ENCODE data around the gene RPAIN.

The RPAIN gene

GRCh38 chr17:5419959-5420653 lies at the start of gene RPAIN:
Gene RPAIN, plus strand, starts transcription at chr17:5420182. Its CDS starts 29 bp downstream, at chr17:5420211.
- peak; percentile 85 for DNase-seq

DNA sequence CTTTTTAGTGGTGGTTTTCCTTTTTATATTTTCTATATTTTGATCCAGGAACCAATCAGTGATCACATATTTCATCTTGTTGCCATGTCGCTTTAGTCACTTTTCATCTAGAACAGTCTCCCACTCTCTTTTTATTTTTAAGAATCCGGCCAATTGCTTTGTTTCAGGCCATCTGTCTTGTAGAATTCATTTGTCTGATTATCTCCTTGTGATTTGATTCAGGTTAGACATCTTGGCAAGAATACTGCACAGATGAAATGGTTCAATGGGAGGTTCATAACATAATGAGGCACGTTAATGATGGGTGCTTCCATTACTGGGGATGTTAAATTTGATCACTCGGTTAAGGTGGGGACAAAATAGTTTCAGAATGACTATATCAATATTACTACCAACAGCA lies 49.6 kb upstream of the RPAIN start:
- no peak for DNase-seq

DNA sequence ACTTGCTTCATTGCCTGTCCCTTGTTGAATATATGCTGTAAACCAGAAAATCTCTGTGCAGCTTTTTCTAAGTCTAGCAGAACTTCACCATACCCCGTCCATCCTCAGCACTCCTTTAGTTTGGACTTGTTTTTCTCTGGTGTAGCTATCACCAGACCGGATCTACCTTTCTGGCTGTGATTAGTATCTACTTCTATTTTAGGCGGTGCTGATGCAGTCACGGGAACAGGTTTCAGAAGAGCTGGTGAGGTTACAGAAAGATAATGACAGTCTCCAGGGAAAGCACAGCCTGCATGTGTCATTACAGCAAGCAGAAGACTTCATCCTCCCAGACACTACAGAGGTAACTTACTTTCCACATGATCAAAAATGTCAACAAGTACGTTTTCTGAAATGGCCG lies 46.9 kb upstream of the RPAIN start:
- DNase-seq: no peak

GRCh38 chr17:5378566-5379207 lies 41.3 kb upstream of the RPAIN start:
- DNase-seq: no peak

- DNase-seq: no peak
Observed at GRCh38 chr17:5379351-5380107, 40.5 kb upstream of the RPAIN start.

DNA sequence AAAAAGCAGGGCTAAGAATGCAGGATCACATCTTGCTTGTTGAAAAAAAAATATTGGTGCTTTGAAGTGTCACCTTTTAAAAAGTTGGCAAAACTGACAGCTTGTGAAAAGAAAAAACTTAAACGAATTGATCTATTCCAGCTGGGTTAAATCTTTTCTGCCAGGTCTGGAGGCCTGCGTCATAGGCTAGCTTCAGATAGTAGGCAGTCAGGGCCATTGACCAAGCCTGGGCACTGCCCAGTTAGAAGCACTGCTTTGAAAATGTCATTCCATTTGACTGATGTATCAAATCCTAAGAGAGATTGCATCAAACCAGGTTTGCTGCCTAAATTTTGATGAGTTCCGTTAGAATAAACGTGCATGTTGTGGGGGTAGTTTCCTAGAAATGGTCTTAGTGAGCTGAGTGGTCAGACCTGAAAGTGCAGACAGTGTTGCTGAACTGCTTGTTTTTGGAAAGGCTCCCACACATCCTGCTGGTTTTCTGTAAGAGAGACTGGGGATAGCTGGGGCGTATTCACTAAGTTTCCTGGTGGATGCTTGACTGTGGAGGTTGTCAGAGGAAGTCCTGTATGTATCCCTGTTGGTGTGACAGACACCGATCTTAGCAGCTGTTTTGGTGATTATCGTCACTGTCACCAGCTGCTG lies 39.4 kb upstream of the RPAIN start:
- no peak for DNase-seq

DNA sequence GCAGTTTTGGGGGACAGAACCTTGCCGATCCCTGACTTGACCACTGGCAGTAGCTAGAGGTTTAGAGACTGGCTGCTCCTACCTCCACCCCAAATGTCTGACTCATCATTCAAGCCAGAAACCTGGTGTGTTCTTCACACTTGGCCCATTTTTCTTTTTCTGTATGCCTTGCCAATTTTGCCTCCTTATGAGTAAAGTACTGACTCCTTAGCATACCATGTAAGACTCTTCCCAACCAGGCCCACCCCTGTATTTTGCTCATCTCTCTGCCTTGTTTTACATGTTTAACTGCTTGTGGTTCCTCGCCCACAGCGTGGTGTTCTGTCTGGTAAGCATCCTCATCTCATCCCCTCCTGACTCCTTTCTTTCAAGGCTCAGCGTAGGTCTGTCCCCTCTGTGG lies 38.4 kb upstream of the RPAIN start:
- DNase-seq: no peak

DNA sequence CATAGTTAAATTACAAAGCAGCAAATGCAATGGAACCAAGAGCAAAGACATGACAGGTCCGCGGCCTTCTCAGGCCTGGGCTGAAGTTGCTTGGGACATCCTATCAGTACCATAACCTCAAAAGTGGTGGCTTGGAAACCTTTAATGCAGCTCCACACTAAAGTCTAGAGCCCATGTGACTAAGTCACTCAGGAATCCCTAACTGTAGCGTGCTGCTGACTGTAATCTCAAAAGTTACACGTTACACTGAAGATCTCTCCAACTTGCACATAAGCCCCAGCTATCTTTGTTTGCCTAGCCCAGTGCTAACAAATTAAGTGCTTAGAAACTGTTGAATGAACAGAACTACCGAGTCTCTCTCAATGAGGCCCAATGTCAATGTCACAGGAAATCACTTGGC lies 28.3 kb upstream of the RPAIN start:
- no peak for DNase-seq

DNA sequence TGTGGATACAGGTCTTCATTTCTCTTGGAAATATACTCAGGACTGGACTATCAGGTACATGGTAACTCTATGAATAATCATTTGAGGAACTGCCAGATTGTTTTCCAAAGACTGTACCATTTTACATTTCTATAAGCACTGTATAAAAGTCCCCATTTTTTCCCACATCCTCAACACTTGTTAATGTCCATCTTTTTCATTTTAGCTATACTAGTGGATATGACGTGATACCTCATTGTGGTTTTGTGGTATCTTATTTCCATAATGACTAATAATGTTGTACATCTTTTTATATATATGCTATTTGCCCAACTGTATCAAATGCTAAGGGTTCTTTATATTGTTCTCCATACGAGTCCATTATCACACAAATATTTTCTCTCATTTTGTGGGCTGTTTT lies 23.4 kb upstream of the RPAIN start:
- DNase-seq: no peak

- DNase-seq: no peak
Observed at GRCh38 chr17:5399767-5400166, 20.2 kb upstream of the RPAIN start.

GRCh38 chr17:5405400-5405799 lies 14.6 kb upstream of the RPAIN start:
- no peak for DNase-seq

GRCh38 chr17:5408186-5408585 lies 11.8 kb upstream of the RPAIN start:
- DNase-seq: no peak

- DNase-seq: no peak
Observed at GRCh38 chr17:5410594-5411272, 9.2 kb upstream of the RPAIN start.

- DNase-seq: no peak
Observed at GRCh38 chr17:5413682-5414081, 6.3 kb upstream of the RPAIN start.

DNA sequence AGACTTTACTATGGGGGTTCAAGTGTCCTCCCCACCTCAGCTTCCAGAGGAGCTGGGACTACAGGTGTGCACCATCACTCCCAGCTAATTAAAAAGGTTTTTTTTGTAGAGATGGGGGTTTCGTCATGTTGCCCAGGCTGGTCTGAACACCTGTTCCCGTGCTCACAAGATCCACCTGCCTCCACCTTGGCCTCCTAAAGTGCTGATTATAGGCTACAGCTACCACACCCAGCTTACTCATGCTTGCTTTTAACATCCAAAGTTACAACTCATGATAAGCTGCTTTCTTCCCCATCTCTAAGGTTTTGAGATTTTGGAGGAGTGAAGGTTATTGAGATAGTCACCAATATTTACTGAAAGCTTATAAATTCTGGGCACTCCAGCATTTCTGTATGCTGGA lies 3.1 kb upstream of the RPAIN start:
- DNase-seq: no peak

DNA sequence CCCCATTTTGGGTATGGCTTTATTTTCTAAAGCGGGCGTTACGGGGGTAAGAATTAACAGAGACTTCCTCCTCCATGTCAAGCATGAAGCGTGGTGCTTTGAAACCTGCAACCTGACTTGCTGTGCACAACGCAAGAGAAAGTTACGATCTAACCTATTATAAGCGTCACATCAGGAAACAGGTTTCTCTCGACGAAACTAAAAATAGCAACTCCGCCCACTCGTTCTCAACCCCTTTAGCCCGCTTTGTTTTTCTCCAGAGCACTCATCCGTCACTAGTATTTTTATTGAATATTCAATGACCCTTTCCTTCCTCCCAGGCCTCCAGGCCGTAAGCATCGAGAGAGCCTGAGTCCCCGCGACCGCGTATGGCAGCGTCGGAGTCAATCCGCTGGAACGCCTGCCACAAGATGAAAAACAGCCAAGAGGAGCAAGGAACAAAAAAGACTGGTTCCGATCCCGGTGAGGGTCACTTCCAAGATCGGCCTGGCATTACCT lies 1.1 kb upstream of the RPAIN start:
- DNase-seq: peak; percentile 82

DNA sequence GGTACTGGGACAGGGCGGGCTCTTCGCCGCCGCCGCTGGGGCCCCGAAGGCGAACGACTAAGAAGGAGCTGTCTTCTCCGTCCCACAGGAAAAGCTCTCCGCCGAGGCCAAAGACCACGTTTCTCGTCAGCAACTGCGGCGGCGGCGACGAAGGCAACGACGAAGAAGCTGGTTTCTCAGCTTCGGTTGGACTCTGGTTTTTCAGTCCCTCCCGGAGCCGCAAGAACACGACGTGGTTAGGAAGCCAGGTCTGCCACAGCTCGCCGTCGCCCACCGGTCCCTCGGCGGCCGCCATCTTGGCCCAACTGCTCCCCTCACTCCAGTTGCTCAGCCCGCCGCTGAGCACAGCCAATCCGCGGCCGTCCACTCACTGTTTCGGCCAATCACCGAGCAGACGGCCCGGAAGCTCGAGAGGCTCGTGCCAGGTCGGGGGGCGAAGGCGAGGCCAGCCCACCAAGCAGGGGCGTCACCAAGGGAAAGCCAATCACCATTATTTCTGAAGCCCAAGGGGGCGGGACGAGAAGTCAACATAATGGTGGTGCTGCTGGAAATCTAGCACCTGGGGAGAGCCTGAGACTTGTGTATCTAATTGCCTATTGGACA lies 525 bp upstream of the RPAIN start, which contains the start of gene NUP88:
Gene NUP88 (minus strand): TSS at position 307 of the 603 bp plus-strand sequence. CDS start 12 bp downstream, at position 295.
- DNase-seq: peak; percentile 95

DNA sequence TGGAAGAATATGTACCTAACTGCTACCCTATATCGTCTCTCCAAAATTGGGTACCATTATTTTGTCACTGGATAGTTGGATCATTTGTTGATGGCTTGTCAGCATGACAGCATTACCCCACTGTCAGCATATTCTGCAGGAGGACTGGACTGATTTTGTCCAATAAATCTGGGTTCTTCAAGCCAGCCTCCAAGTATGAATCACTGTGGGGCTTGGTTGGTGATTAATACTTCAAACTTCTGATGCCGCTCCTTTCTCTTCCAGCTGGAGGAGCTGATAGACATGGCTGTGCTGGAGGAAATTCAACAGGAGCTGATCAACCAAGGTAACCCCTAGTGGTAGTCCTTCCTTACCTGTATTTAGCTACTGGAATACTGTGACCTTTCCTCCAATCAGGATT lies 2.5 kb downstream of the RPAIN start:
- DNase-seq: no peak

GRCh38 chr17:5424909-5425308 lies 4.9 kb downstream of the RPAIN start:
- no peak for DNase-seq

GRCh38 chr17:5425826-5426225 lies 5.8 kb downstream of the RPAIN start:
- DNase-seq: no peak

DNA sequence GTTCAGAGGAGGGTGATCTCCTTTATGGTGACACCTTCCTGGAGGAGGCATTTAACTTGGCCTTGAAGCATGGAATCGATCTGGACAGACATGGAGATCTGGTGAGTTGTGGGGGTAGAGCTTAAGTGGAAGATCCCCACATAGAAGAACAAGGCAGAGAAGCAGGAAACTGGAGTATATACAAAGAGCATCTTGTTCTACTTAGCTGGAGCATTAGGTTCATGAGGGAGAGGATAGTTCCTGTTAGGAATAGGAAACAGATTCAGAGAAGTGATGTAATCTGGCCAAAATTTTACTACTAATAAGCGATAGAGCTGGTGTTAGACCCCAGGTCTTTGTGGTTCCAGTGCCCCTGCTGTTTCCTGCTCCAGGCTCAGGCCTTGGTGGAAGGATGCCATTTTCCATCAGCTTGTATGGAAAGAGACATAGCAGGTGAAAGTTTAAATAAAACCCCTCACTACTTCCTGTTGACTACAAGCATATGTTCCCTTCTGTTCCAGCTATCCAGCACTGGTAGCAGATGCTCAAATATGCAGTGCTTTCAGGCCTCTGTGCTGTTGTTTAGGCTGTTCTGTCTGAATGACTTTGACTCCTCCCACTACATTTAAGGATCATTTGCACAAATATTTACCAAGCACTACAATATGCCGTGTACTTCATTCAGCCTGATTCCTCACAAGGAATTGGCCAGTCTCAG lies 9.4 kb downstream of the RPAIN start:
- DNase-seq: no peak
